Stimulated activated naive CD8-positive, alpha-beta T cell treated with anti-CD3 and anti-CD28 coated beads, Interleukin-15, amount 100 ng/mL, for 72 hours (primary cell): ENCODE results near the gene COL4A1.

Source experiments
- ATAC-seq: fragments of 150-1000 bp; cut with Tn5 transposase; 2 replicates; pipeline ENCODE4 v1.10.0; 2021; ENCODE audit warnings: mild to moderate bottlenecking, moderate library complexity
- DNase-seq, 2 donors: peaks; one replicate each; pipeline ENCODE4 v3.0.0; 2021 to 2022
- H3K27ac Mint-ChIP-seq, 2 donors: one replicate each; pipeline ENCODE4 v1.8.0; 2022; ENCODE audit warnings: mild to moderate bottlenecking in 2 of 2, mixed read lengths in 2 of 2, moderate library complexity in 2 of 2
- H3K27me3 Mint-ChIP-seq: one replicate; pipeline ENCODE4 v1.8.0; 2022; ENCODE audit warnings: mixed read lengths
- H3K4me1 Mint-ChIP-seq: one replicate; pipeline ENCODE4 v1.8.0; 2022; ENCODE audit warnings: mild to moderate bottlenecking, mixed read lengths
- H3K4me3 Mint-ChIP-seq, 2 donors: one replicate each; pipeline ENCODE4 v1.8.0; 2022; ENCODE audit warnings: mild to moderate bottlenecking in 2 of 2, mixed read lengths in 2 of 2, moderate library complexity in 1 of 2
- H3K9me3 Mint-ChIP-seq, 2 donors: one replicate each; pipeline ENCODE4 v1.8.0; 2022; ENCODE audit warnings: mixed read lengths in 2 of 2

Gene COL4A1

GRCh38 chr13:110297766-110298504 is 9.0 kb downstream of the COL4A1 start:
- no peak overlapping the region for H3K4me3 Mint-ChIP-seq
- no peaks in the 10 kb centered on the region for H3K9me3 Mint-ChIP-seq
- DNase-seq, result no peak
- peaks cover 8% of the 10 kb centered on the region for H3K4me1 Mint-ChIP-seq
- ATAC-seq, result no peak
- peaks cover 80% of the 10 kb centered on the region for H3K27me3 Mint-ChIP-seq
- H3K27ac Mint-ChIP-seq, result no peak overlapping the region

GRCh38 chr13:110297011-110297410 is 9.9 kb downstream of the COL4A1 start:
- Mint-ChIP-seq H3K4me1 (peaks cover 8% of the 10 kb centered on the region), H3K27ac (no peak overlapping the region), H3K9me3 (no peaks in the 10 kb centered on the region), H3K27me3 (peaks cover 82% of the 10 kb centered on the region), H3K4me3 (no peak overlapping the region)
- no peak for DNase-seq
- no peak for ATAC-seq

GRCh38 chr13:110294622-110295021 is 12.3 kb downstream of the COL4A1 start:
- ATAC-seq (no peak), DNase-seq (no peak)
- H3K4me1 Mint-ChIP-seq, result peaks cover 8% of the 10 kb centered on the region

GRCh38 chr13:110294146-110294545 is 12.8 kb downstream of the COL4A1 start:
- Mint-ChIP-seq H3K9me3 (no peaks in the 10 kb centered on the region), H3K4me1 (peaks cover 8% of the 10 kb centered on the region), H3K4me3 (no peak overlapping the region), H3K27ac (no peak overlapping the region), H3K27me3 (peaks cover 80% of the 10 kb centered on the region)
- no peak for DNase-seq
- ATAC-seq, result no peak

More at GRCh38 chr13:110294622-110295021, 12.3 kb downstream of the COL4A1 start:
- no peaks in the 10 kb centered on the region for H3K9me3 Mint-ChIP-seq
- no peak overlapping the region for H3K27ac Mint-ChIP-seq
- peaks cover 80% of the 10 kb centered on the region for H3K27me3 Mint-ChIP-seq
- H3K4me3 Mint-ChIP-seq, result no peak overlapping the region

- Mint-ChIP-seq H3K4me1 (peaks cover 4% of the 10 kb centered on the region), H3K27ac (no peak overlapping the region)
- ATAC-seq, result no peak
Measured at GRCh38 chr13:110293649-110294048, 13.3 kb downstream of the COL4A1 start.

GRCh38 chr13:110293037-110293436 is 13.9 kb downstream of the COL4A1 start:
- H3K9me3 Mint-ChIP-seq, result no peaks in the 10 kb centered on the region
- DNase-seq (no peak), ATAC-seq (no peak)
- H3K27ac Mint-ChIP-seq, result peak overlapping the region in 1 of 2 donors; percentile 46
- no peaks in the 10 kb centered on the region for H3K4me1 Mint-ChIP-seq
- peaks cover 76% of the 10 kb centered on the region for H3K27me3 Mint-ChIP-seq
- H3K4me3 Mint-ChIP-seq, result no peak overlapping the region

More at GRCh38 chr13:110293649-110294048, 13.3 kb downstream of the COL4A1 start:
- H3K27me3 Mint-ChIP-seq, result peaks cover 80% of the 10 kb centered on the region
- no peaks in the 10 kb centered on the region for H3K9me3 Mint-ChIP-seq
- no peak for DNase-seq
- no peak overlapping the region for H3K4me3 Mint-ChIP-seq

- Mint-ChIP-seq H3K4me3 (no peak overlapping the region), H3K27ac (no peak overlapping the region), H3K4me1 (no peaks in the 10 kb centered on the region), H3K27me3 (peaks cover 72% of the 10 kb centered on the region), H3K9me3 (no peaks in the 10 kb centered on the region)
- ATAC-seq, result no peak
- no peak for DNase-seq
Measured at GRCh38 chr13:110291286-110291685, 15.7 kb downstream of the COL4A1 start.

- H3K27ac Mint-ChIP-seq, result no peak overlapping the region
- no peak for ATAC-seq
- peaks cover 72% of the 10 kb centered on the region for H3K27me3 Mint-ChIP-seq
Measured at GRCh38 chr13:110290826-110291225, 16.1 kb downstream of the COL4A1 start.

GRCh38 chr13:110290153-110290552 is 16.8 kb downstream of the COL4A1 start:
- H3K9me3 Mint-ChIP-seq, result no peaks in the 10 kb centered on the region
- H3K27ac Mint-ChIP-seq, result no peak overlapping the region
- H3K4me3 Mint-ChIP-seq, result no peak overlapping the region
- H3K27me3 Mint-ChIP-seq, result peaks cover 68% of the 10 kb centered on the region
- H3K4me1 Mint-ChIP-seq, result no peaks in the 10 kb centered on the region
- ATAC-seq (no peak), DNase-seq (no peak)

More at GRCh38 chr13:110290826-110291225, 16.1 kb downstream of the COL4A1 start:
- DNase-seq, result no peak
- H3K9me3 Mint-ChIP-seq, result no peaks in the 10 kb centered on the region
- no peak overlapping the region for H3K4me3 Mint-ChIP-seq
- no peaks in the 10 kb centered on the region for H3K4me1 Mint-ChIP-seq

- ATAC-seq (no peak), DNase-seq (no peak)
- H3K9me3 Mint-ChIP-seq, result no peaks in the 10 kb centered on the region
- no peak overlapping the region for H3K27ac Mint-ChIP-seq
- H3K4me3 Mint-ChIP-seq, result no peak overlapping the region
- peaks cover 71% of the 10 kb centered on the region for H3K27me3 Mint-ChIP-seq
- H3K4me1 Mint-ChIP-seq, result no peaks in the 10 kb centered on the region
Measured at GRCh38 chr13:110289661-110290060, 17.3 kb downstream of the COL4A1 start.

- no peak overlapping the region for H3K27ac Mint-ChIP-seq
Measured at GRCh38 chr13:110289174-110289573, 17.8 kb downstream of the COL4A1 start.

GRCh38 chr13:110286833-110287819 is 19.8 kb downstream of the COL4A1 start:
- no peak for ATAC-seq

More at GRCh38 chr13:110289174-110289573, 17.8 kb downstream of the COL4A1 start:
- H3K4me1 Mint-ChIP-seq, result no peaks in the 10 kb centered on the region
- ATAC-seq, result no peak
- no peak overlapping the region for H3K4me3 Mint-ChIP-seq
- no peak for DNase-seq
- H3K9me3 Mint-ChIP-seq, result no peaks in the 10 kb centered on the region
- peaks cover 72% of the 10 kb centered on the region for H3K27me3 Mint-ChIP-seq

GRCh38 chr13:110285991-110286832 is 20.7 kb downstream of the COL4A1 start:
- H3K4me3 Mint-ChIP-seq, result no peak overlapping the region
- H3K27ac Mint-ChIP-seq, result no peak overlapping the region
- DNase-seq (no peak), ATAC-seq (no peak)
- H3K4me1 Mint-ChIP-seq, result peaks cover 5% of the 10 kb centered on the region
- peaks cover 76% of the 10 kb centered on the region for H3K27me3 Mint-ChIP-seq
- H3K9me3 Mint-ChIP-seq, result peaks cover 5 to 14% of the 10 kb centered on the region in 2 donors

More at GRCh38 chr13:110286833-110287819, 19.8 kb downstream of the COL4A1 start:
- DNase-seq, result no peak
- H3K4me1 Mint-ChIP-seq, result no peaks in the 10 kb centered on the region
- peaks cover 5% of the 10 kb centered on the region in 2 donors for H3K9me3 Mint-ChIP-seq
- H3K27ac Mint-ChIP-seq, result no peak overlapping the region
- H3K27me3 Mint-ChIP-seq, result peaks cover 78% of the 10 kb centered on the region
- no peak overlapping the region for H3K4me3 Mint-ChIP-seq

GRCh38 chr13:110284779-110285484 is 22.0 kb downstream of the COL4A1 start:
- Mint-ChIP-seq H3K27ac (no peak overlapping the region), H3K4me3 (no peak overlapping the region), H3K27me3 (peaks cover 66% of the 10 kb centered on the region), H3K9me3 (peaks cover 5 to 14% of the 10 kb centered on the region in 2 donors), H3K4me1 (peaks cover 13% of the 10 kb centered on the region)
- ATAC-seq (no peak), DNase-seq (no peak)
